ENCODE measurements around the gene DOCK7. TPM values are rescaled to one million over a fixed set of nuclear protein-coding genes. Genes with fewer than 3 reads are reported as not detected.
A peak's percentile ranks its signal among the peaks of the same experiment; 100 is the strongest.

The DOCK7 gene
- total RNA-seq (10 to 100 TPM; 11.4 to 17.9 (median 13.3) TPM), polyA plus RNA-seq (4.2 TPM)
- long read RNA-seq, donor 1, full-length matches to known transcripts: 4 of 6 reads
- long read RNA-seq, donor 1, partial matches to known transcripts: 1 of 6 reads
- long read RNA-seq, donor 1, other reads (novel, unspliced or antisense): 1 of 6 reads
- long read RNA-seq, donor 2, full-length matches to known transcripts: 1 of 1 reads
- long read RNA-seq, donor 2, partial matches to known transcripts: 0 of 1 reads
- long read RNA-seq, donor 2, other reads (novel, unspliced or antisense): 0 of 1 reads
- long read RNA-seq, donor 3, partial matches to known transcripts: 1 of 2 reads
- long read RNA-seq, donor 3, other reads (novel, unspliced or antisense): 1 of 2 reads
- long read RNA-seq, donor 4, partial matches to known transcripts: 0 of 1 reads
- long read RNA-seq, donor 4, other reads (novel, unspliced or antisense): 0 of 1 reads

- intact Hi-C loops (cut with DNase I): loop anchor here in 1 of 4 donors (10.0 kb wide), 1 partner anchor 47 kb away; no protein-coding TSS in a partner anchor
- Histone ChIP-seq H3K4me3 (ENCODE audit: low read length) (peak within 1 kb of the TSS; percentile 100), H3K27me3 (ENCODE audit: control insufficient read depth, insufficient read depth) (no peaks in the 10 kb centered on the region), H3K9me3 (ENCODE audit: control insufficient read depth, low read length) (no peaks in the 10 kb centered on the region), H3K27ac (ENCODE audit: low read length) (peak within 1 kb of the TSS; percentile 94), H3K4me1 (ENCODE audit: control insufficient read depth, insufficient read depth, low read length) (peaks cover 4% of the 10 kb centered on the region)
- DNase-seq (peak; percentile 83 to 91 (median 90)), ATAC-seq (peak; percentile 92 to 94)
- under 1% methylated on average over 107 of the region's 107 CpGs for WGBS
Measured at GRCh38 chr1:62687903-62688686, at the start of gene DOCK7. DOCK7 (minus strand) TSS chr1:62688386; CDS start chr1:62688264, 122 bp downstream.

- WGBS: 55% methylated on average over 3 of the region's 3 CpGs
- H3K4me1 ChIP-seq (ENCODE audit: control insufficient read depth, insufficient read depth, low read length): peaks cover 5% of the 10 kb centered on the region
- H3K27ac ChIP-seq (ENCODE audit: low read length): no peak overlapping the region
- DNase-seq (no peak), ATAC-seq (peak in 1 of 2 donors; percentile 52)
- H3K27me3 ChIP-seq (ENCODE audit: control insufficient read depth, insufficient read depth): no peaks in the 10 kb centered on the region
- H3K9me3 ChIP-seq (ENCODE audit: control insufficient read depth, low read length): no peaks in the 10 kb centered on the region
- no peak overlapping the region for H3K4me3 ChIP-seq (ENCODE audit: low read length)
- intact Hi-C loops (cut with DNase I): loop anchor here in 2 of 4 donors (5.0 to 10.0 kb wide), 2 partner anchors 51 to 218 kb away; partner anchors contain the start of gene DOCK7 (in 1 of the 2)
Measured at GRCh38 chr1:62735491-62736171, 47.4 kb upstream of the DOCK7 start.

- H3K4me3 ChIP-seq (ENCODE audit: low read length): no peak overlapping the region
- 68% methylated on average over 3 of the region's 3 CpGs for WGBS
- peak in 1 of 2 donors; percentile 33 for ATAC-seq
- intact Hi-C loops (cut with DNase I): loop anchor here in 1 of 4 donors (10.0 kb wide), 1 partner anchor 48 kb away; the partner anchor contains the start of gene DOCK7
- DNase-seq: no peak
- H3K27ac ChIP-seq (ENCODE audit: low read length): no peak overlapping the region
- H3K27me3 ChIP-seq (ENCODE audit: control insufficient read depth, insufficient read depth): no peaks in the 10 kb centered on the region
- H3K9me3 ChIP-seq (ENCODE audit: control insufficient read depth, low read length): no peaks in the 10 kb centered on the region
- peaks cover 8% of the 10 kb centered on the region for H3K4me1 ChIP-seq (ENCODE audit: control insufficient read depth, insufficient read depth, low read length)
Measured at GRCh38 chr1:62732331-62732730, 44.1 kb upstream of the DOCK7 start.

- peaks cover 8% of the 10 kb centered on the region for H3K4me1 ChIP-seq (ENCODE audit: control insufficient read depth, insufficient read depth, low read length)
- H3K27me3 ChIP-seq (ENCODE audit: control insufficient read depth, insufficient read depth): no peaks in the 10 kb centered on the region
- ATAC-seq (no peak), DNase-seq (no peak)
- 82% methylated on average over 5 of the region's 5 CpGs for WGBS
- intact Hi-C loops (cut with DNase I): no loop called here
- no peaks in the 10 kb centered on the region for H3K9me3 ChIP-seq (ENCODE audit: control insufficient read depth, low read length)
- no peak overlapping the region for H3K4me3 ChIP-seq (ENCODE audit: low read length)
- H3K27ac ChIP-seq (ENCODE audit: low read length): no peak overlapping the region
Measured at GRCh38 chr1:62728963-62729362, 40.8 kb upstream of the DOCK7 start.

- no peak for DNase-seq
- Histone ChIP-seq H3K27me3 (ENCODE audit: control insufficient read depth, insufficient read depth) (no peaks in the 10 kb centered on the region), H3K9me3 (ENCODE audit: control insufficient read depth, low read length) (no peaks in the 10 kb centered on the region), H3K27ac (ENCODE audit: low read length) (no peak overlapping the region), H3K4me1 (ENCODE audit: control insufficient read depth, insufficient read depth, low read length) (peaks cover 8% of the 10 kb centered on the region), H3K4me3 (ENCODE audit: low read length) (no peak overlapping the region)
- 83% methylated on average over 5 of the region's 5 CpGs for WGBS
- intact Hi-C loops (cut with DNase I): no loop called here
- ATAC-seq: no peak
Measured at GRCh38 chr1:62727656-62728407, 39.6 kb upstream of the DOCK7 start.

GRCh38 chr1:62726011-62726442 is 37.8 kb upstream of the DOCK7 start:
- H3K9me3 ChIP-seq (ENCODE audit: control insufficient read depth, low read length): no peaks in the 10 kb centered on the region
- ATAC-seq (no peak), DNase-seq (no peak)
- intact Hi-C loops (cut with DNase I): no loop called here
- no peaks in the 10 kb centered on the region for H3K27me3 ChIP-seq (ENCODE audit: control insufficient read depth, insufficient read depth)
- H3K4me3 ChIP-seq (ENCODE audit: low read length): no peak overlapping the region
- WGBS: 38% methylated on average over 2 of the region's 2 CpGs
- peaks cover 8% of the 10 kb centered on the region for H3K4me1 ChIP-seq (ENCODE audit: control insufficient read depth, insufficient read depth, low read length)
- no peak overlapping the region for H3K27ac ChIP-seq (ENCODE audit: low read length)

GRCh38 chr1:62725255-62725654 is 37.1 kb upstream of the DOCK7 start:
- 15% methylated on average over 1 of the region's 1 CpG for WGBS
- Histone ChIP-seq H3K4me3 (ENCODE audit: low read length) (peak overlapping the region; percentile 28), H3K27me3 (ENCODE audit: control insufficient read depth, insufficient read depth) (no peaks in the 10 kb centered on the region), H3K9me3 (ENCODE audit: control insufficient read depth, low read length) (no peaks in the 10 kb centered on the region), H3K27ac (ENCODE audit: low read length) (no peak overlapping the region), H3K4me1 (ENCODE audit: control insufficient read depth, insufficient read depth, low read length) (peaks cover 8% of the 10 kb centered on the region)
- DNase-seq: peak in 1 of 3 donors; percentile 46
- peak; percentile 79 to 83 for ATAC-seq
- intact Hi-C loops (cut with DNase I): no loop called here

- WGBS: 62% methylated on average over 3 of the region's 3 CpGs
- H3K4me3 ChIP-seq (ENCODE audit: low read length): no peak overlapping the region
- H3K27ac ChIP-seq (ENCODE audit: low read length): no peak overlapping the region
- H3K9me3 ChIP-seq (ENCODE audit: control insufficient read depth, low read length): no peaks in the 10 kb centered on the region
- H3K27me3 ChIP-seq (ENCODE audit: control insufficient read depth, insufficient read depth): no peaks in the 10 kb centered on the region
- DNase-seq: no peak
- intact Hi-C loops (cut with DNase I): no loop called here
- H3K4me1 ChIP-seq (ENCODE audit: control insufficient read depth, insufficient read depth, low read length): peaks cover 8% of the 10 kb centered on the region
- no peak for ATAC-seq
Measured at GRCh38 chr1:62724430-62724829, 36.2 kb upstream of the DOCK7 start.

GRCh38 chr1:62723883-62724282 is 35.7 kb upstream of the DOCK7 start:
- H3K9me3 ChIP-seq (ENCODE audit: control insufficient read depth, low read length): no peaks in the 10 kb centered on the region
- H3K4me1 ChIP-seq (ENCODE audit: control insufficient read depth, insufficient read depth, low read length): peaks cover 8% of the 10 kb centered on the region
- DNase-seq: no peak
- no peak for ATAC-seq
- intact Hi-C loops (cut with DNase I): no loop called here
- no peaks in the 10 kb centered on the region for H3K27me3 ChIP-seq (ENCODE audit: control insufficient read depth, insufficient read depth)
- no peak overlapping the region for H3K27ac ChIP-seq (ENCODE audit: low read length)
- no peak overlapping the region for H3K4me3 ChIP-seq (ENCODE audit: low read length)
- WGBS: 31% methylated on average over 2 of the region's 2 CpGs

GRCh38 chr1:62722796-62723195 is 34.6 kb upstream of the DOCK7 start:
- DNase-seq: no peak
- Histone ChIP-seq H3K9me3 (ENCODE audit: control insufficient read depth, low read length) (no peaks in the 10 kb centered on the region), H3K4me3 (ENCODE audit: low read length) (no peak overlapping the region), H3K4me1 (ENCODE audit: control insufficient read depth, insufficient read depth, low read length) (peaks cover 5% of the 10 kb centered on the region), H3K27ac (ENCODE audit: low read length) (no peak overlapping the region), H3K27me3 (ENCODE audit: control insufficient read depth, insufficient read depth) (no peaks in the 10 kb centered on the region)
- intact Hi-C loops (cut with DNase I): no loop called here
- no peak for ATAC-seq

All from right cardiac atrium (tissue), 5 donors.